Colon (tissue), 2 donors: ENCODE data around the gene LRRC45.
"Not testable (repeated sequence)": the region's sequence is repeated elsewhere in the genome, so short reads cannot be mapped to it uniquely, and the experiment has no call there.

Experiments used
- FAIRE-seq: peaks from 2 replicates; lab custom pipeline; 2012; peaks lifted over from hg19 to GRCh38; lab: Jason Lieb, UNC
- donor health status: control.
- donor health status: control.

Gene LRRC45

GRCh38 chr17:82035488-82035887 lies 12.4 kb downstream of the LRRC45 start:
- no peak for FAIRE-seq

GRCh38 chr17:82035956-82036633 lies 13.0 kb downstream of the LRRC45 start:
- no peak for FAIRE-seq

- FAIRE-seq: no peak
Measured at GRCh38 chr17:82036634-82037091, 13.6 kb downstream of the LRRC45 start.

- FAIRE-seq: peak; percentile 33
Measured at GRCh38 chr17:82037092-82037888, 14.2 kb downstream of the LRRC45 start, which contains the start of gene DCXR. DCXR (minus strand) TSS chr17:82037697; CDS start chr17:82037682, 15 bp downstream.

- no peak for FAIRE-seq
Measured at GRCh38 chr17:82037889-82038195, 14.7 kb downstream of the LRRC45 start.

GRCh38 chr17:82038796-82039409 lies 15.8 kb downstream of the LRRC45 start:
- not testable (repeated sequence) for FAIRE-seq

- FAIRE-seq: no peak
Measured at GRCh38 chr17:82039695-82040299, 16.7 kb downstream of the LRRC45 start.

GRCh38 chr17:82041144-82041814 lies 18.2 kb downstream of the LRRC45 start:
- no peak for FAIRE-seq

- no peak for FAIRE-seq
Measured at GRCh38 chr17:82042649-82043048, 19.5 kb downstream of the LRRC45 start.

GRCh38 chr17:82043507-82043906 lies 20.4 kb downstream of the LRRC45 start:
- FAIRE-seq: no peak

GRCh38 chr17:82045936-82046484 lies 22.9 kb downstream of the LRRC45 start:
- FAIRE-seq: no peak

- FAIRE-seq: no peak
Measured at GRCh38 chr17:82046903-82047302, 23.8 kb downstream of the LRRC45 start.

GRCh38 chr17:82047379-82047778 lies 24.3 kb downstream of the LRRC45 start:
- no peak for FAIRE-seq

- FAIRE-seq: no peak
Measured at GRCh38 chr17:82047914-82048570, 24.9 kb downstream of the LRRC45 start.

- FAIRE-seq: no peak
Measured at GRCh38 chr17:82048571-82048971, 25.5 kb downstream of the LRRC45 start.

GRCh38 chr17:82049106-82049505 lies 26.0 kb downstream of the LRRC45 start:
- no peak for FAIRE-seq

GRCh38 chr17:82049521-82049971 lies 26.4 kb downstream of the LRRC45 start:
- FAIRE-seq: no peak

GRCh38 chr17:82050152-82050760 lies 27.2 kb downstream of the LRRC45 start:
- FAIRE-seq: no peak

- FAIRE-seq: no peak
Measured at GRCh38 chr17:82050761-82051641, 27.9 kb downstream of the LRRC45 start.
